Measurements from ENCODE around the gene EMC8. TPM values are rescaled to one million over a fixed set of nuclear protein-coding genes. Genes with fewer than 3 reads are reported as not detected.

The EMC8 gene
- polyA plus RNA-seq, 1 of the 3 experiments (the other 2 are of a cell fraction) = 45.9 TPM

GRCh38 chr16:85777583-85778310 lies 21.6 kb downstream of the EMC8 start:
- 50% methylated on average over 2 of the region's 4 CpGs for WGBS (ENCODE audit: low lambda C conversion rate)
- Histone ChIP-seq H3K9me2 (no peaks in the 10 kb centered on the region), H3K9ac (no peak overlapping the region), H3K79me2 (ENCODE audit: insufficient read depth) (no peaks in the 10 kb centered on the region), H3K27ac (ENCODE audit: low read depth in 2 of 2, low read length in 1 of 2) (no peak overlapping the region; a peak in 1 of 4 replicates), H3K36me3 (replicated peaks in 1 of 2; ENCODE audit: control insufficient read depth in 1 of 2, insufficient read depth in 2 of 2, low read length in 1 of 2) (peaks cover 19 to 38% of the 10 kb centered on the region in 2 experiments), H3K4me2 (no peak overlapping the region), H3F3A (replicated peaks; ENCODE audit: insufficient read depth) (peaks cover 21% of the 10 kb centered on the region), H3K4me1 (ENCODE audit: control insufficient read depth in 1 of 2, insufficient read depth in 2 of 2, low read depth in 1 of 2, low read length in 1 of 2) (no peaks in the 10 kb centered on the region), H2AFZ (ENCODE audit: low read depth) (no peak overlapping the region), H4K20me1 (ENCODE audit: insufficient read depth) (0 out of 2 replicates have a peak, but pooled peaks cover 6% of the 10 kb centered on the region), H3K9me3 (no peaks in the 10 kb centered on the region), H3K27me3 (ENCODE audit: insufficient read depth) (no peaks in the 10 kb centered on the region), H3K4me3 (ENCODE audit: low read depth in 2 of 2, low read length in 1 of 2) (no peak overlapping the region)
- ChIA-PET POLR2A (no interaction called here), CTCF (interaction anchor here (0.9 kb wide), 1 partner anchor 10 kb away, joined by 3 read pairs; no protein-coding TSS in a partner anchor)
- TF ChIP-seq JUND (IDR thresholded peaks at IDR 0.05) = no peak
- TF ChIP-seq MXI1 (IDR thresholded peaks at IDR 0.05; ENCODE audit: low read depth, low read length) = no peak
- TF ChIP-seq ELF1 (IDR thresholded peaks at IDR 0.05) = no peak
- no peak for TF ChIP-seq POLR2AphosphoS5 (IDR thresholded peaks at IDR 0.05; ENCODE audit: low read depth, low read length)
- DNase-seq = no peak

DNA sequence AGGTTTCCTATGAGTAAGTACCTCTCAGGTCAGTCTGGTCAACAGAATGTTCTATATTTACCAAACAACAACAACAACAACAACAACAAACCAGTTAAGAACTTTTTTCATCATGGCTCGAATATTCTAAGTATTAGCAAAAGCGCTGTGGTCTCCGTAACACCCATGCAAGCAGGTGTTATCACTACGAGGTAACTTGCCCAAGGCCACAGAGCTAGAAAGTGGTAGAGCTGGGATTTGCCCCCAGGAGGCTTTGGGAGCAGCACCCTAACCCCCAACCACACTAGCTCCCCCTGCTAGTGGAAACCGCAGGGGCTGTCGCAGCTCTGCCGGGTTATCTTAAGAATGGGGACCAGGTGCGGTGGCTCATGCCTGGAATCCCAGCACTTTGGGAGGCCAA lies 24.5 kb downstream of the EMC8 start:
- Histone ChIP-seq H2AFZ (ENCODE audit: low read depth) (no peak overlapping the region), H3K4me1 (ENCODE audit: control insufficient read depth in 1 of 2, insufficient read depth in 2 of 2, low read depth in 1 of 2, low read length in 1 of 2) (no peaks in the 10 kb centered on the region), H3K27me3 (ENCODE audit: insufficient read depth) (no peaks in the 10 kb centered on the region), H3F3A (replicated peaks; ENCODE audit: insufficient read depth) (peaks cover 21% of the 10 kb centered on the region), H3K79me2 (ENCODE audit: insufficient read depth) (no peaks in the 10 kb centered on the region), H3K4me3 (ENCODE audit: low read depth in 2 of 2, low read length in 1 of 2) (no peak overlapping the region), H3K9me2 (no peaks in the 10 kb centered on the region), H4K20me1 (ENCODE audit: insufficient read depth) (no peaks in the 10 kb centered on the region), H3K36me3 (replicated peaks in 1 of 2; ENCODE audit: control insufficient read depth in 1 of 2, insufficient read depth in 2 of 2, low read length in 1 of 2) (peaks cover 19 to 24% of the 10 kb centered on the region in 2 experiments), H3K9ac (no peak overlapping the region), H3K9me3 (no peaks in the 10 kb centered on the region), H3K4me2 (no peak overlapping the region), H3K27ac (ENCODE audit: low read depth in 2 of 2, low read length in 1 of 2) (no peak overlapping the region)
- WGBS (ENCODE audit: low lambda C conversion rate) = 97% methylated on average over 8 of the region's 8 CpGs
- no peak for TF ChIP-seq FOXM1 (IDR thresholded peaks at IDR 0.05; ENCODE audit: low read depth)
- no peak for TF ChIP-seq JUND (IDR thresholded peaks at IDR 0.05)
- no peak for TF ChIP-seq RFX5 (IDR thresholded peaks at IDR 0.05; ENCODE audit: low read length)
- no peak for TF ChIP-seq CHD2 (IDR thresholded peaks at IDR 0.05; ENCODE audit: low read length, partially characterized antibody)
- no peak for TF ChIP-seq REST (IDR thresholded peaks at IDR 0.05; ENCODE audit: low read depth, low read length)
- TF ChIP-seq MEF2A (IDR thresholded peaks at IDR 0.05; ENCODE audit: borderline replicate concordance, low read depth) = no peak
- DNase-seq = no peak
- POLR2A ChIA-PET = no interaction called here
- CTCF ChIA-PET = no interaction called here
